GM18867 (cell line): ENCODE results near the gene SLC6A17.

Source experiments
- ATAC-seq: cut with Tn5 transposase; IDR thresholded peaks from one replicate; pipeline ENCODE4 v1.9.1; 2021; ENCODE audit warnings: mild to moderate bottlenecking, moderate library complexity; ENCODE audit not compliant: unreplicated experiment

SLC6A17 gene

GRCh38 chr1:110239441-110240430 lies 89.4 kb downstream of the SLC6A17 start:
- ATAC-seq, result no peak

GRCh38 chr1:110240476-110241210 lies 90.3 kb downstream of the SLC6A17 start:
- no peak for ATAC-seq

- no peak for ATAC-seq
Measured at GRCh38 chr1:110241516-110241915, 91.2 kb downstream of the SLC6A17 start.

GRCh38 chr1:110242062-110242461 lies 91.8 kb downstream of the SLC6A17 start:
- ATAC-seq, result no peak

GRCh38 chr1:110242731-110243130 lies 92.4 kb downstream of the SLC6A17 start:
- no peak for ATAC-seq

- peak; percentile 12 for ATAC-seq
Measured at GRCh38 chr1:110243146-110243545, 92.9 kb downstream of the SLC6A17 start.

GRCh38 chr1:110243574-110243973 lies 93.3 kb downstream of the SLC6A17 start:
- peak; percentile 78 for ATAC-seq

- no peak for ATAC-seq
Measured at GRCh38 chr1:110245876-110246620, 95.8 kb downstream of the SLC6A17 start.

- ATAC-seq, result no peak
Measured at GRCh38 chr1:110248746-110249145, 98.5 kb downstream of the SLC6A17 start.

- no peak for ATAC-seq
Measured at GRCh38 chr1:110249256-110249655, 99.0 kb downstream of the SLC6A17 start.

- ATAC-seq, result no peak
Measured at GRCh38 chr1:110250008-110250407, 99.7 kb downstream of the SLC6A17 start.

- no peak for ATAC-seq
Measured at GRCh38 chr1:110250749-110251148, 100.5 kb downstream of the SLC6A17 start.
